ENCODE measurements around the gene MTHFD1L.
A peak's percentile ranks its signal among the peaks of the same experiment; 100 is the strongest.
"Not testable (repeated sequence)": the region's sequence is repeated elsewhere in the genome, so short reads cannot be mapped to it uniquely, and the experiment has no call there.

MTHFD1L gene

GRCh38 chr6:150865406-150866146, at the start of gene MTHFD1L:
Gene MTHFD1L, plus strand, starts transcription at chr6:150865702. Its CDS starts 121 bp downstream, at chr6:150865823.
- peak; percentile 88 for DNase-seq

GRCh38 chr6:150816554-150816953, 48.9 kb upstream of the MTHFD1L start:
- DNase-seq: not testable (repeated sequence)

- DNase-seq: no peak
These were observed 42.6 kb upstream of the MTHFD1L start for GRCh38 chr6:150822932-150823331.

GRCh38 chr6:150826788-150827187, 38.7 kb upstream of the MTHFD1L start:
- no peak for DNase-seq

- not testable (repeated sequence) for DNase-seq
These were observed 37.4 kb upstream of the MTHFD1L start for GRCh38 chr6:150828107-150828506.

DNA sequence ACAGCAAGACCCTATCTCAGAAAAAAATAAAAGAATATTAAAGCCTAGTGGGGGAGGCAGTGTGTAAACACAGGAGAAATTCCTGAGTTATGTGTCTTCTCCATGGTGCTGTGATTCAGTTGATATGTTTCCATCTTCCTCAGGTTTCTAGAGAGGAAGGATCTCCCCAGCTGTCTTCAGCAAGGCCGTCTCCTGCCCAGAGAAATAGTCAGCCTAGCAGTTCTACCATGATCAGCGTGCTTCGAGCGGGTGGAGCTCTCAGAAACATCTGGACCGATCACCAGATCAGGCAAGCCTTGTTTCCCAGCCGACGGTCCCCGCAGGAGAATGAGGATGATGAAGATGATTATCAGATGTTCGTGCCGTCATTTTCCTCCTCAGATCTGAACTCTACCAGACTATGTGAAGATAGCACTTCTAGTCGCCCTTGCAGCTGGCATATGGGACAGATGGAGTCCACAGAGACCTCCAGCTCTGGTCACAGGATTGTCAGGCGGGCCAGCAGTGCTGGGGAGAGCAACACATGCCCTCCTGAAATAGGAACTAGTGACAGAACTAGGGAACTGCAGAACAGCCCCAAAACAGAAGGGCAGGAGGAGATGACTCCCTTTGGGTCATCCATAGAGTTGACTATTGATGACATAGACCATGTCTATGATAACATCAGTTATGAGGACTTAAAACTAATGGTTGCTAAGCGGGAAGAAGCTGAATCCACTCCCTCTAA, 34.9 kb upstream of the MTHFD1L start:
- no peak for DNase-seq

DNA sequence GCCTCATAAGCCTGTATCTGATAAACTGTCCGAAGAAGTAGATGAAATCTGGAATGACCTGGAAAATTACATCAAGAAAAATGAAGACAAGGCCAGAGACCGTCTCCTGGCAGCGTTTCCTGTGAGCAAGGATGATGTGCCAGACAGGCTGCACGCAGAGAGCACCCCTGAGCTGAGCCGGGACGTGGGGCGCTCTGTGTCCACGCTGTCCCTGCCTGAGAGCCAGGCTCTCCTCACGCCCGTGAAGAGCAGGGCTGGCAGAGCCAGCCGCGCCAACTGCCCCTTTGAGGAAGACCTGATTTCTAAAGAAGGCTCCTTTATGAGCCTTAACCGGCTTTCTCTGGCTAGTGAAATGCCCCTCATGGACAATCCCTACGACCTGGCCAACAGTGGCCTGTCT, 33.9 kb upstream of the MTHFD1L start:
- no peak for DNase-seq

DNA sequence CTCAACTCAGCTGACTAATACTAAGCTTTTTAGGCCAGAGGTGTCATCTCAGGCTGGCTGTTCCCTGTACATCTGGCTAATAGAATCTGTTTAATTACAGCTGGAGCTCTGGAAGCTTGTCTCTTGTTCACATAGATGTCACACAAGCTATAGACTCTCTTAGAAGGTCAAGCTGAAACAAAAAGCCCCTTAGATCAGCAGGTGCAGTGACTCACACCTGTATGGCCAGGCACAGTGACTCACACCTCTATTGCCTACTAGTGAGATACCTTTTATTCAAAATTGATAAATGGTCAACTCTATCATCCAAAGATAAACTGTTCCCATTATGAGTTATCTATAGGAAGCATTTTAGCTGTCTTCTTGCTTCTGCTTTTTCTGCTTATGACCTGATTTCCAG, 29.9 kb upstream of the MTHFD1L start:
- DNase-seq: no peak

DNA sequence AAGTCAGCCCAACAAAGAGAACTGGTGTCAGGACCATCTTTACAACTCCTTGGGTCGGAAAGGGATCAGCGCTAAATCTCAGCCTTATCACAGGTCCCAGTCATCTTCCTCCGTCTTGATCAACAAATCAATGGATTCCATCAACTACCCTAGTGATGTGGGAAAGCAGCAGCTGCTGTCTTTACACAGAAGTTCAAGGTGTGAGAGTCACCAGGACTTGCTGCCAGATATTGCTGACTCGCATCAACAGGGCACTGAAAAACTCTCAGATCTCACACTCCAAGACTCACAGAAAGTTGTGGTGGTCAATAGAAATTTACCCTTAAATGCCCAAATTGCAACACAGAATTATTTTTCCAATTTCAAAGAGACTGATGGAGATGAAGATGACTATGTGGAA, 25.3 kb upstream of the MTHFD1L start:
- no peak for DNase-seq

DNA sequence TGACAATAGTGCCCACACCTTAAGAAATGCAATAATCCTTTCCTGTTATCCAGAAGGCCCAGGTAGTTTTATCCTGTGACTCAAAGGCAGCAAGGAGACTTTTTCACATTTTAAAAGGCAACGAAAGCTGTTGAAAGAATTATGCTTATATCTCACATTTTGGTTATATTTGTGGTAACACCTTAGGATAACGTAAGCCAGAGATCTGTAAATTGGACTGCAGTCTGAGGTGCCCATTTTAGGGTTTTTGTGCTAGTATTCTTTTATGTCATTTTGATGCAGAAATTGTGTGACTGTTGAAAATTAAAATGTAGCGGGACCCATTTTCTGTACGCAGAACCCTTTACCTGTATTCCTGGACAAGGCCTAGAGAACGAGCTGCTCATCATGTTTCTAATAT, 24.3 kb upstream of the MTHFD1L start:
- DNase-seq: no peak

DNA sequence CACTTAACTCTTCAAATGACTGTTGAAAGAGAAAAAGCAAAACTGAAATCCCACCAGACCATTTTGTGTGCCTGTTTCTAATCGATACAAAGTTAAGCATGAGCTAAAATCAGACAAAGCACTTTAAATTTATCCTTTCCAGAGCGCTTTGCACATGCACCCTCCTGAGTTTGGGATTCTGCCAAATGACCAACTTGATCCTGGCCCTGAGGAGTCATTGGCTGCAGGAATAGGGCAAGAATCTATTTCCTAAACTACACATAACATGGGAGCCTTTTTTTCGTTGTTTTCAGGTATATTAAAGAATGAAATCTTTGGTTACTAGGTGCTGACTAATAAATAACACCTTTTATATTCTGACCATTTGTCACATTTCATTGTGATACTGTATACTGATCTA, 23.8 kb upstream of the MTHFD1L start:
- DNase-seq: no peak

GRCh38 chr6:150844371-150844770, 21.1 kb upstream of the MTHFD1L start:
- DNase-seq: no peak

GRCh38 chr6:150846641-150847040, 18.9 kb upstream of the MTHFD1L start:
- DNase-seq: no peak

GRCh38 chr6:150848400-150848799, 17.1 kb upstream of the MTHFD1L start:
- DNase-seq: no peak

- DNase-seq: not testable (repeated sequence)
These were observed 11.1 kb upstream of the MTHFD1L start for GRCh38 chr6:150854392-150854791.

- DNase-seq: not testable (repeated sequence)
These were observed 10.3 kb upstream of the MTHFD1L start for GRCh38 chr6:150855171-150855570.

- DNase-seq: no peak
These were observed 8.2 kb upstream of the MTHFD1L start for GRCh38 chr6:150857062-150857944.

DNA sequence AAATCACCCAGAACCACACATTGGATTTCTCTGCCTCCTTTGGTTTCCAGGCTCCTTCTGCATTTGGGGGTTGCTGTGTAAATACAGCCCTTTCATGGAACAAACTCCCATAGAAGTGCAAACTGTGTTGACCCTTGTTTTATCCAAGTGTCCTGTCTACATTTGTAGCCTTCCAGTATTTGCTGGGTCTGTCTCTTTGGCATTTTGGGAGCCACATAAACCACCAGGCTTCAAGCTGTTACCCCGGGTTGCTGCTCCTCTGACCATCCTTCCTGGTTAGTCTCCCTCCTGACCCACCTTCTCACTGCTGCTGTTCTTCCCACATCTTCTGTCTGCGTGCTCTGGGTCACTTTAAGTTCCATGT, 7.6 kb upstream of the MTHFD1L start:
- DNase-seq: no peak

DNA sequence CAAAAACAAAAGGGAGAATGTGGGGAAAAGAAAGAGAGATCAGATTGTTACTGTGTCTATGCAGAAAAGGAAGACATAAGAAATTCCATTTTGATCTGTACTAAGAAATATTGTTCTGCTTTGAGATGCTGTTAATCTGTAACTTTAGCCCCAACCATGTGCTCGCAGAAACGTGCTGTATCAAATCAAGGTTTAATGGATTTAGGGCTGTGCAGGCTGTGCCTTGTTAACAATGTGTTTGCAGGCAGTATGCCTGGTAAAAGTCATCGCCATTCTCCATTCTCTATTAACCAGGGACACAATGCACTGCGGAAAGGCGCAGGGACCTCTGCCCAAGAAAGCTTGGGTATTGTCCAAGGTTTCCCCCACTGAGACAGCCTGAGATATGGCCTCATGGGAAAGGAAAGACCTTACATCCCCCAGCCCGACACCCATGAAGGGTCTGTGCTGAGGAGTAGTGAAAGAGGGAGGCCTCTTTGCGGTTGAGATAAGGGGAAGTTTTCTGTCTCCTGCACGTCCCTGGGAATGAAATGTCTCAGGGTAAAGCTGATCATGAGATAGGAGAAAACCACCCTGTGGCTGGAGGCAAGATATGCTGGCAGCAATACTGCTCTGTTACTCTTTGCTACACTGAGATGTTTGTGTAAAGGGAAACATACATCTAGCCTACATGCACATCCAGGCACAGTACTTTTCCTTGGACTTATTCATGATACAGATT, 3.9 kb upstream of the MTHFD1L start:
- not testable (repeated sequence) for DNase-seq

DNA sequence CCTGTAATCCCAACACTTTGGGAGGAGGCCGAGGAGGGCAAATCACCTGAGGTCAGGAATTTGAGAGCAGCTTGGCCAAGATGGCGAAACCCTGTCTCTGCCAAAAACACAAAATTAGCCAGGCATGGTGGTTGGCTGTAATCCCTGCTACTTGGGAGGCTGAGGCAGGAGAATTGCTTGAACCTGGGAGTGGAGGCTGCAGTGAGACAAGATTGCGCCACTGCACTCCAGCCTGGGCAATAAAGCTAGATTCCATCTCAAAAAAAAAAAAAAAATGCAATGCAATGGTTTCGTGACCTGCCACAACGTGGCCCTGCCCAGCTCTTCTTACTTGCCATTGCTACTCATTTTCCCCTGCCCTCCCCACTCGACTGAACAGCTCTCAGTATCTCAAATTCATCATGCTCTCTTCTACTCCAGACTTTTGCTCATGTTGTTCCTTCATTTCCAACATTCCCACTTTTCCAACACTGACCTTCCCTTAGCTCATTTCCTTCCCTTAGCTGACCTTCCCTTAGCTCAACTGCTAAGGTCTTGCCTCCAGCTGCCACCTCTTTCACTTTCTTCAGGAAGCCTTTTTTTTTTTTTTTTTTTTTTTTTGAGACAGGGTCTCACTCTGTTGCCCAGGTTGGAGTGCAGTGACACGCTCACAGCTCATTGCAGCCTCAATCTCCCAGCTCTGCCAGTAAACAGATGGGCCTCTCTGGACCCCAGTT, 2.1 kb upstream of the MTHFD1L start:
- DNase-seq: no peak

DNA sequence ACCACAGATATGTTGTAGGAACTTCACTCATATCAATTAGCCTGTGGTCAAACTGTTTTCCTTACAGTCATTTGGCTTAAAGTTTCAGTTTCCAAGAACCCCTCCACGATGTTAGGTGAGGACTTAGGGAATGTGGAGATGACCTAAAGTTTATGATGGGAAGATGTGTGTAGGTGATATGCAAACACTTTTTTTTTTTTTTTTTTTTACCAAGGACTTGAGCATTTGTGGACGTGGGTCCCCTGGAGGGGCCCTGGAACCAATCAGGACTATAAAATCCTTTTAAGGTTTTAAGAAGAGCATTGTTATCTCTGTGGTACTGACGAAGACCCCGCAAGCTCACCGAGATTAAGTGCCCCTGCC, 478 bp upstream of the MTHFD1L start:
- no peak for DNase-seq
